ENCODE data around the gene NLRC5.

DNA sequence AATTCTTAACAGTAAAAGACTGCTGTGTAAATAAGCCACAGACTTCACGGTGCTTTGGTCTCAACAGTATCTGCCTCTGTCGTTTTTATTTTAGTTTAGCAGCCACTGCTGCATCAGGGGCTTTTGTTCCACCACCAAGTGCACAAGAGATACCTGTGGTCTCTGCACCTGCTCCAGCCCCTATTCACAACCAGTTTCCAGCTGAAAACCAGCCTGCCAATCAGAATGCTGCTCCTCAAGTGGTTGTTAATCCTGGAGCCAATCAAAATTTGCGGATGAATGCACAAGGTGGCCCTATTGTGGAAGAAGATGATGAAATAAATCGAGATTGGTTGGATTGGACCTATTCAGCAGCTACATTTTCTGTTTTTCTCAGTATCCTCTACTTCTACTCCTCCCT is 49.6 kb upstream of the NLRC5 start:
- TF ChIP-seq, protein P1, sequence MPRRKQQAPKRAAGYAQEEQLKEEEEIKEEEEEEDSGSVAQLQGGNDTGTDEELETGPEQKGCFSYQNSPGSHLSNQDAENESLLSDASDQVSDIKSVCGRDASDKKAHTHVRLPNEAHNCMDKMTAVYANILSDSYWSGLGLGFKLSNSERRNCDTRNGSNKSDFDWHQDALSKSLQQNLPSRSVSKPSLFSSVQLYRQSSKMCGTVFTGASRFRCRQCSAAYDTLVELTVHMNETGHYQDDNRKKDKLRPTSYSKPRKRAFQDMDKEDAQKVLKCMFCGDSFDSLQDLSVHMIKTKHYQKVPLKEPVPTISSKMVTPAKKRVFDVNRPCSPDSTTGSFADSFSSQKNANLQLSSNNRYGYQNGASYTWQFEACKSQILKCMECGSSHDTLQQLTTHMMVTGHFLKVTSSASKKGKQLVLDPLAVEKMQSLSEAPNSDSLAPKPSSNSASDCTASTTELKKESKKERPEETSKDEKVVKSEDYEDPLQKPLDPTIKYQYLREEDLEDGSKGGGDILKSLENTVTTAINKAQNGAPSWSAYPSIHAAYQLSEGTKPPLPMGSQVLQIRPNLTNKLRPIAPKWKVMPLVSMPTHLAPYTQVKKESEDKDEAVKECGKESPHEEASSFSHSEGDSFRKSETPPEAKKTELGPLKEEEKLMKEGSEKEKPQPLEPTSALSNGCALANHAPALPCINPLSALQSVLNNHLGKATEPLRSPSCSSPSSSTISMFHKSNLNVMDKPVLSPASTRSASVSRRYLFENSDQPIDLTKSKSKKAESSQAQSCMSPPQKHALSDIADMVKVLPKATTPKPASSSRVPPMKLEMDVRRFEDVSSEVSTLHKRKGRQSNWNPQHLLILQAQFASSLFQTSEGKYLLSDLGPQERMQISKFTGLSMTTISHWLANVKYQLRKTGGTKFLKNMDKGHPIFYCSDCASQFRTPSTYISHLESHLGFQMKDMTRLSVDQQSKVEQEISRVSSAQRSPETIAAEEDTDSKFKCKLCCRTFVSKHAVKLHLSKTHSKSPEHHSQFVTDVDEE (CRISPR knock-in tag; IDR thresholded peaks at IDR 0.05): no peak
- no peak for TF ChIP-seq SNAI2 (CRISPR knock-in tag; IDR thresholded peaks at IDR 0.05)
- TF ChIP-seq, protein P2, sequence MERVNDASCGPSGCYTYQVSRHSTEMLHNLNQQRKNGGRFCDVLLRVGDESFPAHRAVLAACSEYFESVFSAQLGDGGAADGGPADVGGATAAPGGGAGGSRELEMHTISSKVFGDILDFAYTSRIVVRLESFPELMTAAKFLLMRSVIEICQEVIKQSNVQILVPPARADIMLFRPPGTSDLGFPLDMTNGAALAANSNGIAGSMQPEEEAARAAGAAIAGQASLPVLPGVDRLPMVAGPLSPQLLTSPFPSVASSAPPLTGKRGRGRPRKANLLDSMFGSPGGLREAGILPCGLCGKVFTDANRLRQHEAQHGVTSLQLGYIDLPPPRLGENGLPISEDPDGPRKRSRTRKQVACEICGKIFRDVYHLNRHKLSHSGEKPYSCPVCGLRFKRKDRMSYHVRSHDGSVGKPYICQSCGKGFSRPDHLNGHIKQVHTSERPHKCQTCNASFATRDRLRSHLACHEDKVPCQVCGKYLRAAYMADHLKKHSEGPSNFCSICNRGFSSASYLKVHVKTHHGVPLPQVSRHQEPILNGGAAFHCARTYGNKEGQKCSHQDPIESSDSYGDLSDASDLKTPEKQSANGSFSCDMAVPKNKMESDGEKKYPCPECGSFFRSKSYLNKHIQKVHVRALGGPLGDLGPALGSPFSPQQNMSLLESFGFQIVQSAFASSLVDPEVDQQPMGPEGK (CRISPR knock-in tag; IDR thresholded peaks at IDR 0.05; ENCODE audit: borderline replicate concordance): no peak

Measured in SK-N-SH treated with all-trans-retinoic acid at 6 μM for 48 hours (cell line).